GM12892 (cell line): ENCODE data around the gene AP2B1.

ENCODE experiments used
- POLR2A ChIP-seq: IDR thresholded peaks from 2 replicates; pipeline ENCODE4 v1.6.1; 2011; ENCODE audit warnings: low read depth, low read length, control low read depth
- POLR2AphosphoS5 ChIP-seq: IDR thresholded peaks from 2 replicates; pipeline ENCODE4 v1.6.1; 2011; ENCODE audit warnings: low read depth, low read length, control low read depth
- TAF1 ChIP-seq: IDR thresholded peaks from 2 replicates; pipeline ENCODE4 v1.6.1; 2011; ENCODE audit warnings: low read depth, mild to moderate bottlenecking, control low read depth, low read length, borderline replicate concordance

- TF ChIP-seq POLR2A = no peak
- TF ChIP-seq POLR2AphosphoS5 = no peak
- no peak for TF ChIP-seq TAF1
Observed at GRCh38 chr17:35775583-35775982, 188.5 kb downstream of the AP2B1 start.
